Measurements from ENCODE around the gene PPP1R14C. TPM values are rescaled to one million over a fixed set of nuclear protein-coding genes. Genes with fewer than 3 reads are reported as not detected.
"Not testable (repeated sequence)": the region's sequence is repeated elsewhere in the genome, so short reads cannot be mapped to it uniquely, and the experiment has no call there.

Gene PPP1R14C
- polyA plus RNA-seq, 2 donors = 7.8 to 12.4 TPM

DNA sequence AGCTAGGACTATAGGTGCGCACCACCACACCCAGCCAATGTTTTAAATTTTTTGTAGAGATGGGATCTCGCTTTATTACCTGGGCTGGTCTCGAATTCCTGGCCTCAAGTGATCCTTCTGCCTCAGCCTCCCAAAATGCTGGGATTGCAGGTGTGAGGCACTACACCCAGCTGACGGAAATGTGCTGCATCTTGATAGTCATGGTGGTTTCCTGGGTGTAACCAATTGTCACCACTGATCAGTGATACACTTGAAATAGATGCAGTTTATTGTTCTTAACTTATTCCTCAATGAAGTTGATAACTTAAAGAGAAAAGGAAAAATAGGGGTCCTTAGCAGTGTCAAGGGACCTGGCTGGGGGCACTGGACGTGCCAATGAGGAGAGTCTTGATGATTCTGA is 92.4 kb downstream of the PPP1R14C start:
- H3K36me3 ChIP-seq (ENCODE audit: control insufficient read depth in 2 of 2, insufficient read depth in 2 of 2, low read length in 1 of 2) = no peaks in the 10 kb centered on the region
- no peak overlapping the region for H3K4me3 ChIP-seq (ENCODE audit: low read depth in 1 of 2, low read length in 2 of 2)
- no peaks in the 10 kb centered on the region for H3K9me3 ChIP-seq (ENCODE audit: control insufficient read depth in 2 of 2, insufficient read depth in 1 of 2, low read depth in 1 of 2, low read length in 1 of 2)
- no peaks in the 10 kb centered on the region for H3K27me3 ChIP-seq (ENCODE audit: control insufficient read depth in 1 of 2, insufficient read depth in 2 of 2, low read length in 2 of 2)
- no peak overlapping the region for H3K27ac ChIP-seq (ENCODE audit: low read depth in 2 of 2, low read length in 1 of 2)
- H3K4me1 ChIP-seq (ENCODE audit: control insufficient read depth in 2 of 2, insufficient read depth in 2 of 2, low read length in 1 of 2) = peaks cover 1 to 4% of the 10 kb centered on the region in 2 donors
- WGBS, 2 donors = 86 to 88% methylated on average over 5 of the region's 5 CpGs

- no peak overlapping the region for H3K27ac ChIP-seq (ENCODE audit: low read depth in 2 of 2, low read length in 1 of 2)
- peaks cover 0 to 4% of the 10 kb centered on the region in 2 donors for H3K4me1 ChIP-seq (ENCODE audit: control insufficient read depth in 2 of 2, insufficient read depth in 2 of 2, low read length in 1 of 2)
- no peaks in the 10 kb centered on the region for H3K27me3 ChIP-seq (ENCODE audit: control insufficient read depth in 1 of 2, insufficient read depth in 2 of 2, low read length in 2 of 2)
- 92% methylated on average over 8 of the region's 8 CpGs for WGBS, 2 donors
- H3K36me3 ChIP-seq (ENCODE audit: control insufficient read depth in 2 of 2, insufficient read depth in 2 of 2, low read length in 1 of 2) = no peaks in the 10 kb centered on the region
- H3K4me3 ChIP-seq (ENCODE audit: low read depth in 1 of 2, low read length in 2 of 2) = no peak overlapping the region
- no peaks in the 10 kb centered on the region for H3K9me3 ChIP-seq (ENCODE audit: control insufficient read depth in 2 of 2, insufficient read depth in 1 of 2, low read depth in 1 of 2, low read length in 1 of 2)
Observed at GRCh38 chr6:150236114-150236513, 93.3 kb downstream of the PPP1R14C start.

DNA sequence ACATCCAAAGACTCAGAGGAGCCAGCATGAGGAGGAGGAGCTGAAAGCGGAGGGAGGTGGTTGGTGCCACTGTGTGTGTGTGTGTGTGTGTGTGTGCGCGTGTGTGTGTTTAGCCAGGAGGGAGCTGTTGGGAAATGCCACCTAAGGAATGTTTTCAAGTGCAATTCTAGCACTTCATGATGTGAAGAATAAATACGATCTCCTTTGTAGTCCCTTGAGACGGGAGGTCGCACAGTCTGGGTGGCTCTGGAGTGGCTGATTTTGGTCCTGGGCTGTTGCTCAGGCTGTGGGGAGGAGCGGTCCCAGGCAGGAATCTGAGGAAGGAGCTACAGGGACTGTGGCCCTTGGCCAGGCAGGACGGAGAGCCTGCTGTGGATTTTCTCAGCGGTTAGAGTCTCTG is 93.7 kb downstream of the PPP1R14C start:
- no peak overlapping the region for H3K27ac ChIP-seq (ENCODE audit: low read depth in 2 of 2, low read length in 1 of 2)
- no peak overlapping the region for H3K4me3 ChIP-seq (ENCODE audit: low read depth in 1 of 2, low read length in 2 of 2)
- WGBS, 2 donors = 88 to 94% methylated on average over 9 of the region's 9 CpGs

GRCh38 chr6:150237626-150238025 is 94.8 kb downstream of the PPP1R14C start:
- no peak overlapping the region for H3K27ac ChIP-seq (ENCODE audit: low read depth in 2 of 2, low read length in 1 of 2)
- peaks cover 0 to 4% of the 10 kb centered on the region in 2 donors for H3K4me1 ChIP-seq (ENCODE audit: control insufficient read depth in 2 of 2, insufficient read depth in 2 of 2, low read length in 1 of 2)
- no peaks in the 10 kb centered on the region for H3K9me3 ChIP-seq (ENCODE audit: control insufficient read depth in 2 of 2, insufficient read depth in 1 of 2, low read depth in 1 of 2, low read length in 1 of 2)
- H3K4me3 ChIP-seq (ENCODE audit: low read depth in 1 of 2, low read length in 2 of 2) = no peak overlapping the region
- H3K27me3 ChIP-seq (ENCODE audit: control insufficient read depth in 1 of 2, insufficient read depth in 2 of 2, low read length in 2 of 2) = no peaks in the 10 kb centered on the region
- 76 to 86% methylated on average over 3 of the region's 3 CpGs for WGBS, 2 donors
- H3K36me3 ChIP-seq (ENCODE audit: control insufficient read depth in 2 of 2, insufficient read depth in 2 of 2, low read length in 1 of 2) = no peaks in the 10 kb centered on the region

More for the DNA sequence above, 93.7 kb downstream of the PPP1R14C start:
- no peaks in the 10 kb centered on the region for H3K27me3 ChIP-seq (ENCODE audit: control insufficient read depth in 1 of 2, insufficient read depth in 2 of 2, low read length in 2 of 2)
- H3K4me1 ChIP-seq (ENCODE audit: control insufficient read depth in 2 of 2, insufficient read depth in 2 of 2, low read length in 1 of 2) = peaks cover 0 to 4% of the 10 kb centered on the region in 2 donors
- no peaks in the 10 kb centered on the region for H3K36me3 ChIP-seq (ENCODE audit: control insufficient read depth in 2 of 2, insufficient read depth in 2 of 2, low read length in 1 of 2)
- H3K9me3 ChIP-seq (ENCODE audit: control insufficient read depth in 2 of 2, insufficient read depth in 1 of 2, low read depth in 1 of 2, low read length in 1 of 2) = no peaks in the 10 kb centered on the region

DNA sequence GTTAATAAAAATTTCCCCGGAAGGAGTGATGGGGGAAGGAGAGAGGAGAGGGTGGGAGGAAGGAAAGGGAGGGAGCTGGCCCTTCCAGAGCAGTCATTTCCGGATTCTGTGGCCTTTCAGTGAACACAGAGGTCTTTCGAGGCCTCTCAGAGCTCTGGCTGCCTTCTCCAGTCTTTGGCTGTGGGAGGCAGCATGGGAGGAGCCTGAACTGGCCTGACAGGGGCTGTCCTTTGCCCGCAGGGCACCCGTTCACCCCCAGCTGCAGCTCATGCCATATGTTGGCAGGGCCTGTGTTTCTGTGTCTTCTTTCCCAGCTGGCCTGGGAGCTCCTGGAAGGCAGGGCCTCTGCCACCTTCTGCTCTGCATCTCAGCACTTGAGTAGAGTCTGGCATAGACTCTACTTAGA is 95.5 kb downstream of the PPP1R14C start:
- H3K4me3 ChIP-seq (ENCODE audit: low read depth in 1 of 2, low read length in 2 of 2) = no peak overlapping the region
- H3K9me3 ChIP-seq (ENCODE audit: control insufficient read depth in 2 of 2, insufficient read depth in 1 of 2, low read depth in 1 of 2, low read length in 1 of 2) = no peaks in the 10 kb centered on the region
- no peaks in the 10 kb centered on the region for H3K36me3 ChIP-seq (ENCODE audit: control insufficient read depth in 2 of 2, insufficient read depth in 2 of 2, low read length in 1 of 2)
- no peak overlapping the region for H3K27ac ChIP-seq (ENCODE audit: low read depth in 2 of 2, low read length in 1 of 2)
- no peaks in the 10 kb centered on the region for H3K27me3 ChIP-seq (ENCODE audit: control insufficient read depth in 1 of 2, insufficient read depth in 2 of 2, low read length in 2 of 2)
- H3K4me1 ChIP-seq (ENCODE audit: control insufficient read depth in 2 of 2, insufficient read depth in 2 of 2, low read length in 1 of 2) = peaks cover 0 to 4% of the 10 kb centered on the region in 2 donors
- WGBS, 2 donors = 39 to 59% methylated on average over 5 of the region's 5 CpGs

DNA sequence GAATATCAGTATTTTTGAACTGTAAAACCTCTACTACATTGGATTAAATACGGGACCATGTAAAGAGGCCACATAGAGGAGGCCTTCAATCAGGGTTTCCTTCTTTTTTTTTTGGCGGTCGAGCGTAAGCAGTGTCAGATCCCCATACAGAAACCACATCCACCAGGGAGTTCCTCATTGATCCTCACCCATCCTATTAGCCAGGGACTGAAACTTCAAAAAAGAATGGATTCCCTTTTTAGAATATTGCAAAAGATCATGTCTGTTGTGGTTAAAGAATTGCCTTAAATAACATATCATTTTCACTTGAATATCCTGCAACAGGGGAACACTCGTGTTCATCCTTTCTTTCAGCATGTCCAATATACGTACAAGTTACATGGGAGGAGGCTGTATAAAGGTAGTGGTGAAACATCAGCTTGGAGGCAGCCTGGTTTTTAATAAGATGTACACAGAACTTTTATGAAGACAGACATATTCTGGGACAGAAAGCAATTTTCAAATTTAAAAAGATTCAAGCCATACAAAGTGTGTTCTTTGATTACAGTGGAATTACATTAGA is 96.1 kb downstream of the PPP1R14C start:
- 84 to 93% methylated on average over 6 of the region's 6 CpGs for WGBS, 2 donors
- Histone ChIP-seq H3K4me3 (ENCODE audit: low read depth in 1 of 2, low read length in 2 of 2) (no peak overlapping the region), H3K27ac (ENCODE audit: low read depth in 2 of 2, low read length in 1 of 2) (no peak overlapping the region), H3K9me3 (ENCODE audit: control insufficient read depth in 2 of 2, insufficient read depth in 1 of 2, low read depth in 1 of 2, low read length in 1 of 2) (no peaks in the 10 kb centered on the region), H3K27me3 (ENCODE audit: control insufficient read depth in 1 of 2, insufficient read depth in 2 of 2, low read length in 2 of 2) (no peaks in the 10 kb centered on the region), H3K4me1 (ENCODE audit: control insufficient read depth in 2 of 2, insufficient read depth in 2 of 2, low read length in 1 of 2) (peaks cover 0 to 4% of the 10 kb centered on the region in 2 donors), H3K36me3 (ENCODE audit: control insufficient read depth in 2 of 2, insufficient read depth in 2 of 2, low read length in 1 of 2) (no peaks in the 10 kb centered on the region)

- H3K9me3 ChIP-seq (ENCODE audit: control insufficient read depth in 2 of 2, insufficient read depth in 1 of 2, low read depth in 1 of 2, low read length in 1 of 2); H3K4me1 ChIP-seq (ENCODE audit: control insufficient read depth in 2 of 2, insufficient read depth in 2 of 2, low read length in 1 of 2); H3K27ac ChIP-seq (ENCODE audit: low read depth in 2 of 2, low read length in 1 of 2); H3K36me3 ChIP-seq (ENCODE audit: control insufficient read depth in 2 of 2, insufficient read depth in 2 of 2, low read length in 1 of 2); H3K27me3 ChIP-seq (ENCODE audit: control insufficient read depth in 1 of 2, insufficient read depth in 2 of 2, low read length in 2 of 2); H3K4me3 ChIP-seq (ENCODE audit: low read depth in 1 of 2, low read length in 2 of 2): not testable (repeated sequence)
- 82 to 83% methylated on average over 5 of the region's 5 CpGs for WGBS, 2 donors
Observed at GRCh38 chr6:150241756-150242155, 98.9 kb downstream of the PPP1R14C start.

DNA sequence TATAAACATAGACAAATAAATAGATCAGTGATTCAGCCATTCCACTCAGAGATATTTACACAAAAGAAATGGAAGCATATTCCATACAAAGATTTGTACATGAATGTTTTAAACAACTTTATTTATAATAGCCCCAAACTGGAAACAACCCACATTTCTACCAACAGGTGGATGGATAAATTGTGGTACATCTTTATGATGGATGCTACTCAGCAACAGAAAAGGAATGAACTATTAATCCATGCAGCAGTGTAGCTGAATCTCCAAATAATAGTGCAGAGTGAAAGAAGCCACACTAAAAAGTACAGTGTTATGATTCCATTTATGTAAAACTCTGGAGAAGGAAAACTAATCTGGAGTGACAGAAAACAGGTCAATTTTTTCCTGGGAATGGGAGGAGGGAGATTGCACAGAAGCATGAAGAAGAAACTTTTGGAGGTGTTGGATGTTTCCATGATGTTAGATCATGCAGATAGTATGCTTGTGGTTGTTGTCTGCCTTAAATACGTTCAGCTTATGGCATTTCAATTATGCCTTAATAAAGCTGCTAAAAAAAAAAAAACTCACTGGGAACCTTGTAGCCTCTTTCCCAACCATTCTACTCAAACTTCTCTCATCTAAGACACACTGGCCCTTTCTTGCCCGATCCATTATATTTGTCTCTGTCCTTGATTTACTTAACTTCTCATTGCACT is 100.9 kb downstream of the PPP1R14C start:
- 84 to 90% methylated on average over 2 of the region's 2 CpGs for WGBS, 2 donors
- Histone ChIP-seq H3K4me3 (ENCODE audit: low read depth in 1 of 2, low read length in 2 of 2) (no peak overlapping the region), H3K4me1 (ENCODE audit: control insufficient read depth in 2 of 2, insufficient read depth in 2 of 2, low read length in 1 of 2) (no peaks in the 10 kb centered on the region), H3K27ac (ENCODE audit: low read depth in 2 of 2, low read length in 1 of 2) (no peak overlapping the region), H3K9me3 (ENCODE audit: control insufficient read depth in 2 of 2, insufficient read depth in 1 of 2, low read depth in 1 of 2, low read length in 1 of 2) (peaks cover 0 to 2% of the 10 kb centered on the region in 2 donors), H3K27me3 (ENCODE audit: control insufficient read depth in 1 of 2, insufficient read depth in 2 of 2, low read length in 2 of 2) (no peaks in the 10 kb centered on the region), H3K36me3 (ENCODE audit: control insufficient read depth in 2 of 2, insufficient read depth in 2 of 2, low read length in 1 of 2) (no peaks in the 10 kb centered on the region)

DNA sequence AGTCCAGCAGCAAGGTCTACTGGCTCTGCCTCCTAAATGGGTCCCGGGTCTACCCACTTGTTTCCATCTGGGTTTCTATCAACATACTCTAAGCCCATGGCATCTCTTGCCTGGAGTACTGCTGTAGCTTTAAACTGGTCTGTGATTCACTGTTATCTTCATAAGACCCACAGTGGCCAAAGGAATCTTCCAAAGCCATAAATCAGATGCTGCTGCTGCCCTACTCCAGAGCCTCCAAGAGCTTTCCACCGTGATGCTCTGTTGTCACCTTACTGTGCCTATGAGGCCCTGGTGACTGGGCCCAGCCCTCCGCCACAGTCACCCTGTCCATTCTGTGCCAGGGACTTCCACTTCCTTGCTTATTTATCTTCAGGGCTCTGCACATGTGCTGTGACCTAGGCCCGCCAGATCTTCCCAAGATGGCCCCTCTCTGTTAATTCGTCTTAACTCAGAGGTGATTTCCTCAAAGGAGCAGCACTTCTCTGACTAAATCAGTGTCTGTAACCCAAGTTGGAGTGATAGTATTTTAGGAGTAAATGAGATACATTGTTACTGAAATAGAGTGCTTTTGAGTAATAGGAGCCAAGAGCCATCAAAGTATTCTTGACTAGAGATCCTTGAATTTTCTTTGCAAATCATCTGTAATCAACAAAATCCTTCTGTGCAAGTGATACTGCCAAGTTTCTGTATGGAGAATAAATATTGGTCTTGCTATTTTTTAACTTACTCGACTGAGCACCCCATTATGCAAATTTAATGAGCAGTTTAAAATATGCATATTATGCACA is 102.5 kb downstream of the PPP1R14C start:
- Histone ChIP-seq H3K9me3 (ENCODE audit: control insufficient read depth in 2 of 2, insufficient read depth in 1 of 2, low read depth in 1 of 2, low read length in 1 of 2) (peaks cover 0 to 2% of the 10 kb centered on the region in 2 donors), H3K4me3 (ENCODE audit: low read depth in 1 of 2, low read length in 2 of 2) (no peak overlapping the region), H3K36me3 (ENCODE audit: control insufficient read depth in 2 of 2, insufficient read depth in 2 of 2, low read length in 1 of 2) (no peaks in the 10 kb centered on the region), H3K27me3 (ENCODE audit: control insufficient read depth in 1 of 2, insufficient read depth in 2 of 2, low read length in 2 of 2) (no peaks in the 10 kb centered on the region), H3K27ac (ENCODE audit: low read depth in 2 of 2, low read length in 1 of 2) (no peak overlapping the region), H3K4me1 (ENCODE audit: control insufficient read depth in 2 of 2, insufficient read depth in 2 of 2, low read length in 1 of 2) (no peaks in the 10 kb centered on the region)
- 86 to 89% methylated on average over 6 of the region's 6 CpGs for WGBS, 2 donors
